ENCODE data around the gene MMAB. TPM values are rescaled to one million over a fixed set of nuclear protein-coding genes. Genes with fewer than 3 reads are reported as not detected.

Gene MMAB
- total RNA-seq, 1 experiment from 2014 or later = 83.0 TPM

- H3K27ac ChIP-seq (ENCODE audit: low read length) = no peak overlapping the region
- no peak overlapping the region for H3K9ac ChIP-seq (ENCODE audit: low read length)
- no TSS peak for BruUV-seq (replicated peaks)
- H3K4me3 ChIP-seq (ENCODE audit: low read length) = no peak overlapping the region
- no peaks in the 10 kb centered on the region for H3K4me1 ChIP-seq (ENCODE audit: insufficient read depth, low read length)
- intact Hi-C loops (cut with micrococcal nuclease) = no loop called here
- H3K27me3 ChIP-seq (ENCODE audit: low read length) = no peaks in the 10 kb centered on the region
- peaks cover 14% of the 10 kb centered on the region; the same call in 1 of the 2 replicates for H3K36me3 ChIP-seq (ENCODE audit: low read depth, low read length)
- H3K4me2 ChIP-seq (ENCODE audit: low read length) = no peak overlapping the region
- no peaks in the 10 kb centered on the region for H3K79me2 ChIP-seq (ENCODE audit: low read length)
- ATAC-seq = no peak
- H3K9me3 ChIP-seq (ENCODE audit: low read length) = no peaks in the 10 kb centered on the region
- ChIA-PET CTCF (no interaction called here), POLR2A (ENCODE audit: unreplicated experiment) (no interaction called here)
- no peak overlapping the region for H2AFZ ChIP-seq (ENCODE audit: low read length)
- DNase-seq = no peak
- TF ChIP-seq EZH2phosphoT487 (IDR thresholded peaks at IDR 0.05; ENCODE audit: borderline replicate concordance, low read length) (no peak), EZH2 (IDR thresholded peaks at IDR 0.05; ENCODE audit: low read length, unreplicated experiment) (no peak)
- TF ChIP-seq, protein P1, sequence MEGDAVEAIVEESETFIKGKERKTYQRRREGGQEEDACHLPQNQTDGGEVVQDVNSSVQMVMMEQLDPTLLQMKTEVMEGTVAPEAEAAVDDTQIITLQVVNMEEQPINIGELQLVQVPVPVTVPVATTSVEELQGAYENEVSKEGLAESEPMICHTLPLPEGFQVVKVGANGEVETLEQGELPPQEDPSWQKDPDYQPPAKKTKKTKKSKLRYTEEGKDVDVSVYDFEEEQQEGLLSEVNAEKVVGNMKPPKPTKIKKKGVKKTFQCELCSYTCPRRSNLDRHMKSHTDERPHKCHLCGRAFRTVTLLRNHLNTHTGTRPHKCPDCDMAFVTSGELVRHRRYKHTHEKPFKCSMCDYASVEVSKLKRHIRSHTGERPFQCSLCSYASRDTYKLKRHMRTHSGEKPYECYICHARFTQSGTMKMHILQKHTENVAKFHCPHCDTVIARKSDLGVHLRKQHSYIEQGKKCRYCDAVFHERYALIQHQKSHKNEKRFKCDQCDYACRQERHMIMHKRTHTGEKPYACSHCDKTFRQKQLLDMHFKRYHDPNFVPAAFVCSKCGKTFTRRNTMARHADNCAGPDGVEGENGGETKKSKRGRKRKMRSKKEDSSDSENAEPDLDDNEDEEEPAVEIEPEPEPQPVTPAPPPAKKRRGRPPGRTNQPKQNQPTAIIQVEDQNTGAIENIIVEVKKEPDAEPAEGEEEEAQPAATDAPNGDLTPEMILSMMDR (conservative IDR thresholded peaks at IDR 0.05; ENCODE audit: low read depth, low read length) = no peak
- H3F3A ChIP-seq (ENCODE audit: low read length, unreplicated experiment) = no peaks in the 10 kb centered on the region
- no peaks in the 10 kb centered on the region for H4K20me1 ChIP-seq (ENCODE audit: low read length)
- no peaks in the 10 kb centered on the region for H3K9me2 ChIP-seq (replicated peaks; ENCODE audit: low read length)
Observed at GRCh38 chr12:109524466-109525278, 48.6 kb downstream of the MMAB start.

GRCh38 chr12:109523504-109523903, 49.8 kb downstream of the MMAB start:
- DNase-seq = no peak
- CTCF ChIA-PET = no interaction called here
- POLR2A ChIA-PET (ENCODE audit: unreplicated experiment) = no interaction called here
- Histone ChIP-seq H3K9me3 (ENCODE audit: low read length) (no peaks in the 10 kb centered on the region), H3K4me2 (ENCODE audit: low read length) (no peak overlapping the region), H3K9me2 (replicated peaks; ENCODE audit: low read length) (no peaks in the 10 kb centered on the region), H3K27ac (ENCODE audit: low read length) (no peak overlapping the region), H3K9ac (ENCODE audit: low read length) (no peak overlapping the region), H3K36me3 (ENCODE audit: low read depth, low read length) (peaks cover 14% of the 10 kb centered on the region; the same call in 1 of the 2 replicates), H3K4me3 (ENCODE audit: low read length) (no peak overlapping the region), H2AFZ (ENCODE audit: low read length) (no peak overlapping the region), H3F3A (ENCODE audit: low read length, unreplicated experiment) (no peaks in the 10 kb centered on the region), H3K79me2 (ENCODE audit: low read length) (no peaks in the 10 kb centered on the region), H3K27me3 (ENCODE audit: low read length) (no peaks in the 10 kb centered on the region), H3K4me1 (ENCODE audit: insufficient read depth, low read length) (no peaks in the 10 kb centered on the region), H4K20me1 (ENCODE audit: low read length) (no peaks in the 10 kb centered on the region)
- no peak for ATAC-seq
- BruUV-seq (replicated peaks) = no TSS peak
- intact Hi-C loops (cut with micrococcal nuclease) = no loop called here
- TF ChIP-seq, protein P1 (conservative IDR thresholded peaks at IDR 0.05; ENCODE audit: low read depth, low read length) = no peak
- TF ChIP-seq EZH2 (IDR thresholded peaks at IDR 0.05; ENCODE audit: low read length, unreplicated experiment) = no peak
- TF ChIP-seq EZH2phosphoT487 (IDR thresholded peaks at IDR 0.05; ENCODE audit: borderline replicate concordance, low read length) = no peak

- no peaks in the 10 kb centered on the region for H3K79me2 ChIP-seq (ENCODE audit: low read length)
- ATAC-seq = no peak
- H3K9me2 ChIP-seq (replicated peaks; ENCODE audit: low read length) = no peaks in the 10 kb centered on the region
- no peaks in the 10 kb centered on the region for H3K4me1 ChIP-seq (ENCODE audit: insufficient read depth, low read length)
- ChIA-PET POLR2A (ENCODE audit: unreplicated experiment) (no interaction called here), CTCF (no interaction called here)
- H3K36me3 ChIP-seq (ENCODE audit: low read depth, low read length) = peaks cover 14% of the 10 kb centered on the region; the same call in 1 of the 2 replicates
- no peak for DNase-seq
- H3K4me2 ChIP-seq (ENCODE audit: low read length) = no peak overlapping the region
- no peak overlapping the region for H3K9ac ChIP-seq (ENCODE audit: low read length)
- no peak overlapping the region for H2AFZ ChIP-seq (ENCODE audit: low read length)
- BruUV-seq (replicated peaks) = no TSS peak
- intact Hi-C loops (cut with micrococcal nuclease) = no loop called here
- no peaks in the 10 kb centered on the region for H3K27me3 ChIP-seq (ENCODE audit: low read length)
- H3K9me3 ChIP-seq (ENCODE audit: low read length) = no peaks in the 10 kb centered on the region
- H4K20me1 ChIP-seq (ENCODE audit: low read length) = no peaks in the 10 kb centered on the region
- H3F3A ChIP-seq (ENCODE audit: low read length, unreplicated experiment) = no peaks in the 10 kb centered on the region
- no peak overlapping the region for H3K4me3 ChIP-seq (ENCODE audit: low read length)
- no peak for TF ChIP-seq EZH2 (IDR thresholded peaks at IDR 0.05; ENCODE audit: low read length, unreplicated experiment)
- TF ChIP-seq, protein P1 (conservative IDR thresholded peaks at IDR 0.05; ENCODE audit: low read depth, low read length) = no peak
- TF ChIP-seq EZH2phosphoT487 (IDR thresholded peaks at IDR 0.05; ENCODE audit: borderline replicate concordance, low read length) = no peak
- no peak overlapping the region for H3K27ac ChIP-seq (ENCODE audit: low read length)
Observed at GRCh38 chr12:109523071-109523470, 50.2 kb downstream of the MMAB start.
